Gastrocnemius medialis (tissue), 4 donors: Measurements from ENCODE around the gene CASKIN2.

Source experiments
- CTCF ChIP-seq, 5 experiments: fragments of 450-650 bp in 3 of 5; fragments of 200-600 bp in 2 of 5; sonication (generic) in 2 of 5; IDR thresholded peaks in 4 of 5; conservative IDR thresholded peaks in 1 of 5; 1 replicate in 4 of 5; 2 replicates in 1 of 5; pipeline ENCODE4 v1.5.1; 2016 to 2019; ENCODE audit warnings: antibody characterized with exemption in 5 of 5, mild to moderate bottlenecking in 3 of 5, moderate library complexity in 3 of 5
- POLR2A ChIP-seq, 2 donors: fragments of 450-650 bp; IDR thresholded peaks; one replicate each; pipeline ENCODE4 v1.6.1; 2017; ENCODE audit warnings: antibody characterized with exemption in 2 of 2, mild to moderate bottlenecking in 2 of 2, moderate library complexity in 2 of 2

GRCh38 chr17:75513641-75514000 is 1.7 kb downstream of the CASKIN2 start:
- no peak for TF ChIP-seq CTCF (IDR thresholded peaks at IDR 0.05 in 4 of 5, conservative IDR thresholded peaks at IDR 0.05 in 1 of 5)
- no peak for TF ChIP-seq POLR2A (IDR thresholded peaks at IDR 0.05)
